ENCODE data around the gene CLK2. TPM values are rescaled to one million over a fixed set of nuclear protein-coding genes. Genes with fewer than 3 reads are reported as not detected.
"Not testable (repeated sequence)": the region's sequence is repeated elsewhere in the genome, so short reads cannot be mapped to it uniquely, and the experiment has no call there.

The CLK2 gene
- total RNA-seq, 2 experiments from 2014 or later = 48.1 to 49.8 TPM

- ChIA-PET CTCF (interaction anchor here (0.6 to 4.4 kb wide), 34 partner anchors 9 to 610 kb away, joined by 3 to 114 read pairs (median 6); partner anchors contain the start of genes CLK2, FDPS, HCN3 and KRTCAP2), POLR2A (interaction anchor here (0.6 to 5.3 kb wide), 9 partner anchors 11 to 346 kb away, joined by 3 to 51 read pairs (median 3); partner anchors contain the start of genes CLK2, FDPS, KRTCAP2 and RUSC1)
- Mint-ChIP-seq H3K9me3 (no peaks in the 10 kb centered on the region), H3K4me1 (ENCODE audit: low read depth) (peaks cover 24% of the 10 kb centered on the region), H3K36me3 (ENCODE audit: low read depth) (no peaks in the 10 kb centered on the region), H3K27ac (peak overlapping the region; percentile 16), H3K4me3 (peak overlapping the region; percentile 67), H3K27me3 (no peaks in the 10 kb centered on the region)
- intact Hi-C loops (cut with DNase I, micrococcal nuclease) = loop anchor here (1.0 to 10.0 kb wide), 5 partner anchors 59 to 344 kb away; partner anchors contain the start of gene FDPS (in 1 of the 2)
- Histone ChIP-seq H3K27me3 (ENCODE audit: control insufficient read depth in 1 of 2, insufficient read depth in 2 of 2, low read length in 2 of 2) (no peaks in the 10 kb centered on the region), H3K4me3 (ENCODE audit: low read length) (peak overlapping the region; percentile 60), H3K4me1 (ENCODE audit: insufficient read depth, low read length) (peaks cover 32% of the 10 kb centered on the region), H3K9me3 (ENCODE audit: control insufficient read depth in 1 of 2, insufficient read depth in 1 of 2, low read length in 2 of 2) (no peaks in the 10 kb centered on the region), H3K36me3 (ENCODE audit: insufficient read depth, low read length) (no peaks in the 10 kb centered on the region), H3K27ac (ENCODE audit: low read depth in 1 of 2, low read length in 2 of 2) (no peak overlapping the region)
- DNase-seq (no peak), ATAC-seq (ENCODE audit: poor library complexity) (peak; percentile 1)
- no peak for TF ChIP-seq CTCF (IDR thresholded peaks at IDR 0.05)
Measured at GRCh38 chr1:155250246-155250632, 23.1 kb downstream of the CLK2 start.

GRCh38 chr1:155247667-155248553 is 25.4 kb downstream of the CLK2 start:
- Mint-ChIP-seq H3K4me1 (ENCODE audit: low read depth) (peaks cover 31% of the 10 kb centered on the region), H3K4me3 (no peak overlapping the region), H3K27me3 (peaks cover 5% of the 10 kb centered on the region), H3K9me3 (no peaks in the 10 kb centered on the region), H3K27ac (no peak overlapping the region), H3K36me3 (ENCODE audit: low read depth) (peaks cover 6% of the 10 kb centered on the region)
- no peaks in the 10 kb centered on the region for H3K36me3 ChIP-seq (ENCODE audit: insufficient read depth, low read length)
- H3K27ac ChIP-seq (ENCODE audit: low read depth in 1 of 2, low read length in 2 of 2) = no peak overlapping the region
- H3K9me3 ChIP-seq (ENCODE audit: control insufficient read depth in 1 of 2, insufficient read depth in 1 of 2, low read length in 2 of 2) = no peaks in the 10 kb centered on the region
- no peak for TF ChIP-seq CTCF (IDR thresholded peaks at IDR 0.05)
- no peaks in the 10 kb centered on the region for H3K27me3 ChIP-seq (ENCODE audit: control insufficient read depth in 1 of 2, insufficient read depth in 2 of 2, low read length in 2 of 2)
- H3K4me3 ChIP-seq (ENCODE audit: low read length) = no peak overlapping the region
- DNase-seq = no peak
- POLR2A ChIA-PET = no interaction called here
- CTCF ChIA-PET = interaction anchor here (1.0 to 1.3 kb wide), 2 partner anchors 76 to 101 kb away, joined by 3 to 4 read pairs; no protein-coding TSS in a partner anchor
- no peak for ATAC-seq (ENCODE audit: poor library complexity)
- peaks cover 33% of the 10 kb centered on the region for H3K4me1 ChIP-seq (ENCODE audit: insufficient read depth, low read length)
- intact Hi-C loops (cut with DNase I, micrococcal nuclease) = no loop called here

- H3K36me3 ChIP-seq (ENCODE audit: insufficient read depth, low read length); H3K27me3 Mint-ChIP-seq; H3K27ac Mint-ChIP-seq; H3K9me3 ChIP-seq (ENCODE audit: control insufficient read depth in 1 of 2, insufficient read depth in 1 of 2, low read length in 2 of 2); H3K9me3 Mint-ChIP-seq; H3K4me3 ChIP-seq (ENCODE audit: low read length); H3K27me3 ChIP-seq (ENCODE audit: control insufficient read depth in 1 of 2, insufficient read depth in 2 of 2, low read length in 2 of 2); intact Hi-C loops (cut with DNase I, micrococcal nuclease); H3K36me3 Mint-ChIP-seq (ENCODE audit: low read depth); H3K27ac ChIP-seq (ENCODE audit: low read depth in 1 of 2, low read length in 2 of 2); POLR2A ChIA-PET; ATAC-seq (ENCODE audit: poor library complexity); DNase-seq: not testable (repeated sequence)
- Mint-ChIP-seq H3K4me1 (ENCODE audit: low read depth) (peaks cover 40% of the 10 kb centered on the region), H3K4me3 (peak overlapping the region; percentile 35)
- CTCF ChIA-PET = interaction anchor here (1.0 to 1.3 kb wide), 2 partner anchors 77 to 102 kb away, joined by 3 to 4 read pairs; no protein-coding TSS in a partner anchor
- H3K4me1 ChIP-seq (ENCODE audit: insufficient read depth, low read length) = peaks cover 41% of the 10 kb centered on the region
Measured at GRCh38 chr1:155246796-155247195, 26.5 kb downstream of the CLK2 start.

Data from CD4-positive, alpha-beta T cell (primary cell).